Measurements from ENCODE around the gene CD83. TPM values are rescaled to one million over a fixed set of nuclear protein-coding genes. Genes with fewer than 3 reads are reported as not detected.
A peak's percentile ranks its signal among the peaks of the same experiment; 100 is the strongest.

CD83 gene
- polyA plus RNA-seq, 1 donor (not counting 4 experiments of a cell fraction or from before 2014, with no cell fraction given): 3.4 TPM

GRCh38 chr6:14110001-14110818 is 7.4 kb upstream of the CD83 start:
- Histone ChIP-seq H3K27me3 (ENCODE audit: control insufficient read depth, extremely low read depth, insufficient read depth, low read length) (no peaks in the 10 kb centered on the region), H3K9ac (ENCODE audit: control insufficient read depth, extremely low read depth, insufficient read depth, low read length) (no peak overlapping the region), H3K36me3 (ENCODE audit: control insufficient read depth in 2 of 2, extremely low read depth in 1 of 2, insufficient read depth in 2 of 2, low read length in 2 of 2) (no peaks in the 10 kb centered on the region), H3K4me2 (ENCODE audit: control insufficient read depth, extremely low read depth, insufficient read depth, low read depth, low read length) (no peak overlapping the region), H2AFZ (ENCODE audit: control insufficient read depth, low read length) (no peak overlapping the region), H3K9me3 (ENCODE audit: control insufficient read depth, low read depth, low read length) (peaks cover 8% of the 10 kb centered on the region), H3K9me1 (ENCODE audit: control insufficient read depth, extremely low read depth, insufficient read depth, low read length) (no peaks in the 10 kb centered on the region), H3K4me1 (ENCODE audit: control insufficient read depth, extremely low read depth, insufficient read depth, low read length) (peaks cover 5% of the 10 kb centered on the region), H3K79me2 (ENCODE audit: control insufficient read depth, insufficient read depth, low read length) (no peaks in the 10 kb centered on the region), H3K27ac (ENCODE audit: control insufficient read depth, insufficient read depth, low read length) (no peak overlapping the region), H4K20me1 (ENCODE audit: control insufficient read depth, extremely low read depth, insufficient read depth, low read length) (no peaks in the 10 kb centered on the region), H3K4me3 (ENCODE audit: control insufficient read depth in 2 of 3, extremely low read depth in 1 of 3, insufficient read depth in 2 of 3, low read depth in 1 of 3, low read length in 3 of 3) (no peak overlapping the region)
- peak; percentile 70 for FAIRE-seq
- TF ChIP-seq, protein P1, sequence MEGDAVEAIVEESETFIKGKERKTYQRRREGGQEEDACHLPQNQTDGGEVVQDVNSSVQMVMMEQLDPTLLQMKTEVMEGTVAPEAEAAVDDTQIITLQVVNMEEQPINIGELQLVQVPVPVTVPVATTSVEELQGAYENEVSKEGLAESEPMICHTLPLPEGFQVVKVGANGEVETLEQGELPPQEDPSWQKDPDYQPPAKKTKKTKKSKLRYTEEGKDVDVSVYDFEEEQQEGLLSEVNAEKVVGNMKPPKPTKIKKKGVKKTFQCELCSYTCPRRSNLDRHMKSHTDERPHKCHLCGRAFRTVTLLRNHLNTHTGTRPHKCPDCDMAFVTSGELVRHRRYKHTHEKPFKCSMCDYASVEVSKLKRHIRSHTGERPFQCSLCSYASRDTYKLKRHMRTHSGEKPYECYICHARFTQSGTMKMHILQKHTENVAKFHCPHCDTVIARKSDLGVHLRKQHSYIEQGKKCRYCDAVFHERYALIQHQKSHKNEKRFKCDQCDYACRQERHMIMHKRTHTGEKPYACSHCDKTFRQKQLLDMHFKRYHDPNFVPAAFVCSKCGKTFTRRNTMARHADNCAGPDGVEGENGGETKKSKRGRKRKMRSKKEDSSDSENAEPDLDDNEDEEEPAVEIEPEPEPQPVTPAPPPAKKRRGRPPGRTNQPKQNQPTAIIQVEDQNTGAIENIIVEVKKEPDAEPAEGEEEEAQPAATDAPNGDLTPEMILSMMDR (optimal IDR thresholded peaks at IDR 0.05 in 1 of 3, IDR thresholded peaks at IDR 0.05 in 1 of 3, conservative IDR thresholded peaks at IDR 0.05 in 1 of 3; ENCODE audit: extremely low read depth in 1 of 3, insufficient read depth in 2 of 3, low read length in 3 of 3): no peak
- no peak for TF ChIP-seq EZH2 (IDR thresholded peaks at IDR 0.05; ENCODE audit: low read length)
- dilution Hi-C loops (cut with MboI; ENCODE audit: extremely low pct_ligation_motif_present, low sequenced_read_pairs): no loop called here
- no peak for DNase-seq (ENCODE audit: low read depth, low spot score)

- no peak for DNase-seq (ENCODE audit: low read depth, low spot score)
- no peak for FAIRE-seq
- H3K4me2 ChIP-seq (ENCODE audit: control insufficient read depth, extremely low read depth, insufficient read depth, low read depth, low read length): no peak overlapping the region
- H3K4me1 ChIP-seq (ENCODE audit: control insufficient read depth, extremely low read depth, insufficient read depth, low read length): peaks cover 2% of the 10 kb centered on the region
- no peaks in the 10 kb centered on the region for H4K20me1 ChIP-seq (ENCODE audit: control insufficient read depth, extremely low read depth, insufficient read depth, low read length)
- H3K79me2 ChIP-seq (ENCODE audit: control insufficient read depth, insufficient read depth, low read length): no peaks in the 10 kb centered on the region
- no peaks in the 10 kb centered on the region for H3K36me3 ChIP-seq (ENCODE audit: control insufficient read depth in 2 of 2, extremely low read depth in 1 of 2, insufficient read depth in 2 of 2, low read length in 2 of 2)
- H3K9ac ChIP-seq (ENCODE audit: control insufficient read depth, extremely low read depth, insufficient read depth, low read length): no peak overlapping the region
- H2AFZ ChIP-seq (ENCODE audit: control insufficient read depth, low read length): no peak overlapping the region
- dilution Hi-C loops (cut with MboI; ENCODE audit: extremely low pct_ligation_motif_present, low sequenced_read_pairs): no loop called here
- H3K9me1 ChIP-seq (ENCODE audit: control insufficient read depth, extremely low read depth, insufficient read depth, low read length): no peaks in the 10 kb centered on the region
- H3K27me3 ChIP-seq (ENCODE audit: control insufficient read depth, extremely low read depth, insufficient read depth, low read length): no peaks in the 10 kb centered on the region
- TF ChIP-seq EZH2 (IDR thresholded peaks at IDR 0.05; ENCODE audit: low read length): no peak
- TF ChIP-seq, protein P1 (optimal IDR thresholded peaks at IDR 0.05 in 1 of 3, IDR thresholded peaks at IDR 0.05 in 1 of 3, conservative IDR thresholded peaks at IDR 0.05 in 1 of 3; ENCODE audit: extremely low read depth in 1 of 3, insufficient read depth in 2 of 3, low read length in 3 of 3): no peak
- no peaks in the 10 kb centered on the region for H3K9me3 ChIP-seq (ENCODE audit: control insufficient read depth, low read depth, low read length)
- H3K27ac ChIP-seq (ENCODE audit: control insufficient read depth, insufficient read depth, low read length): no peak overlapping the region
- no peak overlapping the region for H3K4me3 ChIP-seq (ENCODE audit: control insufficient read depth in 2 of 3, extremely low read depth in 1 of 3, insufficient read depth in 2 of 3, low read depth in 1 of 3, low read length in 3 of 3)
These were observed 3.6 kb upstream of the CD83 start for GRCh38 chr6:14113976-14114375.

All from keratinocyte (primary cell).